HepG2 (cell line): ENCODE data around the gene NDRG2. TPM values are rescaled to one million over a fixed set of nuclear protein-coding genes. Genes with fewer than 3 reads are reported as not detected.
A peak's percentile ranks its signal among the peaks of the same experiment; 100 is the strongest.

Experiments
- ATAC-seq: fragments of 200-7000 bp; cut with Tn5 transposase; 3 replicates; pipeline ENCODE4 v1.9.1; 2020; ENCODE audit warnings: mild to moderate bottlenecking, moderate library complexity
- BruUV-seq: library from RNA; stranded (reverse); fragments of 400-500 nt; replicated peaks from 2 replicates; lab custom pipeline; 2021; lab: Mats Ljungman, UMichigan
- CTCF ChIA-PET: fragments of 300-600 bp; formaldehyde crosslinking; extraction: SDS; loops from one replicate; lab custom pipeline; 2021; ENCODE audit warnings: low total read pairs, inconsistent platforms, low intra/inter-chr PET ratio; lab: Yijun Ruan, JAX
- POLR2A ChIA-PET: fragments of 350-600 bp; sonication (Branson Sonifier 250); formaldehyde crosslinking; loops from one replicate; lab custom pipeline; 2020; ENCODE audit warnings: antibody characterized with exemption, inconsistent platforms; lab: Yijun Ruan, JAX
- DNase-seq: peaks from one replicate; pipeline ENCODE4 v3.0.0-alpha.2; 2015; ENCODE audit warnings: low spot score
- FAIRE-seq: peaks from 3 replicates; lab custom pipeline; 2011; peaks lifted over from hg19 to GRCh38; lab: Jason Lieb, UNC
- H2AFZ ChIP-seq: one replicate; pipeline ENCODE4 v1.6.1; 2011; ENCODE audit warnings: low read length, inconsistent platforms
- H3K27ac ChIP-seq: fragments of 300-600 bp; 3 replicates; pipeline ENCODE4 v1.8.0; 2011; ENCODE audit warnings: mixed run types, mild to moderate bottlenecking, mixed read lengths, low read length, inconsistent platforms; ENCODE audit not compliant: insufficient read depth; ENCODE audit errors: extremely low read length
- H3K27me3 ChIP-seq, 2 experiments: fragments of 200-600 bp in 1 of 2; 2 replicates in 1 of 2; 3 replicates in 1 of 2; pipeline versions ENCODE4 v1.6.0 to v1.8.0; 2011; ENCODE audit warnings: low read length in 2 of 2, mild to moderate bottlenecking in 2 of 2, moderate library complexity in 2 of 2, inconsistent platforms in 1 of 2; ENCODE audit not compliant: insufficient read depth in 2 of 2, control insufficient read depth in 1 of 2
- H3K36me3 ChIP-seq, 2 experiments: fragments of 200-600 bp in 1 of 2; replicated peaks in 1 of 2; 2 replicates in 1 of 2; 3 replicates in 1 of 2; pipeline versions ENCODE4 v1.5.1 to v1.8.0; 2011; ENCODE audit warnings: low read length in 2 of 2, inconsistent platforms in 1 of 2; ENCODE audit not compliant: insufficient read depth in 2 of 2, control insufficient read depth in 1 of 2
- H3K4me1 ChIP-seq: 2 replicates; pipeline ENCODE4 v1.5.1; 2012; ENCODE audit warnings: low read length, inconsistent platforms; ENCODE audit not compliant: insufficient read depth
- H3K4me2 ChIP-seq: 2 replicates; pipeline ENCODE4 v1.6.0; 2011; ENCODE audit warnings: low read depth, low read length, inconsistent platforms
- H3K4me3 ChIP-seq, 3 experiments: fragments of 200-600 bp in 1 of 3; sonication (generic), shearing (Covaris generic) in 1 of 3; replicated peaks in 1 of 3; 2 replicates each; pipeline ENCODE4 v1.5.1; 2011 to 2016; ENCODE audit warnings: low read length in 3 of 3, inconsistent platforms in 2 of 3, low read depth in 2 of 3, mild to moderate bottlenecking in 2 of 3, control low read depth in 1 of 3, mixed read lengths in 1 of 3; ENCODE audit not compliant: insufficient read depth in 1 of 3
- H3K79me2 ChIP-seq: one replicate; pipeline ENCODE4 v1.6.1; 2011; ENCODE audit warnings: low read length, inconsistent platforms; ENCODE audit not compliant: insufficient read depth
- H3K9ac ChIP-seq: 2 replicates; pipeline ENCODE4 v1.6.0; 2011; ENCODE audit warnings: mild to moderate bottlenecking, low read depth, low read length, inconsistent platforms; ENCODE audit not compliant: insufficient read depth
- H3K9me3 ChIP-seq: 2 replicates; pipeline ENCODE4 v1.5.1; 2012; ENCODE audit warnings: mild to moderate bottlenecking, low read length
- H4K20me1 ChIP-seq: 2 replicates; pipeline ENCODE4 v1.6.0; 2011; ENCODE audit warnings: inconsistent platforms, mild to moderate bottlenecking, low read length, moderate library complexity; ENCODE audit not compliant: insufficient read depth
- ARNT2 ChIP-seq: sonication (generic); formaldehyde crosslinking; IDR thresholded peaks from 2 replicates; pipeline ENCODE4 v1.8.0; 2022; ENCODE audit warnings: mild to moderate bottlenecking, low read depth, missing genetic modification reagents, moderate library complexity
- ELF4 ChIP-seq: sonication (generic); formaldehyde crosslinking; IDR thresholded peaks from 2 replicates; pipeline ENCODE4 v1.5.0; 2020; ENCODE audit warnings: missing genetic modification reagents, mild to moderate bottlenecking, moderate library complexity, borderline replicate concordance
- ESRRA ChIP-seq: sonication (generic); formaldehyde crosslinking; IDR thresholded peaks from 2 replicates; pipeline ENCODE4 v1.5.1; 2020; ENCODE audit warnings: mild to moderate bottlenecking, low read depth, missing genetic modification reagents
- ISL2 ChIP-seq: sonication (generic); formaldehyde crosslinking; IDR thresholded peaks from 2 replicates; pipeline ENCODE4 v1.5.0; 2020; ENCODE audit warnings: missing genetic modification reagents
- NFKBIZ ChIP-seq: IDR thresholded peaks from 2 replicates; pipeline ENCODE4 v1.6.1; 2018; ENCODE audit warnings: missing genetic modification reagents, missing compliant biosample characterization
- SATB2 ChIP-seq: sonication (generic); formaldehyde crosslinking; IDR thresholded peaks from 2 replicates; pipeline ENCODE4 v1.5.0; 2020; ENCODE audit warnings: missing genetic modification reagents
- SOX13 ChIP-seq, 3 experiments: fragments of 450-650 bp in 1 of 3; sonication (generic) in 1 of 3; formaldehyde crosslinking in 1 of 3; IDR thresholded peaks in 2 of 3; conservative IDR thresholded peaks in 1 of 3; 2 replicates each; pipeline versions ENCODE4 v1.5.0 to v1.6.1; 2016 to 2020; ENCODE audit warnings: antibody characterized with exemption in 1 of 3, mild to moderate bottlenecking in 1 of 3, missing compliant biosample characterization in 1 of 3, missing genetic modification reagents in 1 of 3, moderate library complexity in 1 of 3
- ZKSCAN5 ChIP-seq: sonication (generic); formaldehyde crosslinking; IDR thresholded peaks from 2 replicates; pipeline ENCODE4 v1.5.1; 2020; ENCODE audit warnings: mild to moderate bottlenecking, missing genetic modification reagents
- ZNF224 ChIP-seq: sonication (generic); formaldehyde crosslinking; IDR thresholded peaks from 2 replicates; pipeline ENCODE4 v1.5.0; 2020; ENCODE audit warnings: mild to moderate bottlenecking, missing genetic modification reagents
- ZNF550 ChIP-seq: sonication (generic); formaldehyde crosslinking; IDR thresholded peaks from 2 replicates; pipeline ENCODE4 v1.4.0; 2020; ENCODE audit warnings: mild to moderate bottlenecking, missing genetic modification reagents, borderline replicate concordance
- ZNF746 ChIP-seq: sonication (generic); formaldehyde crosslinking; IDR thresholded peaks from 2 replicates; pipeline ENCODE4 v1.8.0; 2022; ENCODE audit warnings: mild to moderate bottlenecking, missing genetic modification reagents
- WGBS: methylation state at CpG from one replicate; pipeline ENCODE4 v1.1.6; 2017; ENCODE audit warnings: low lambda C conversion rate; 5-methylcytosine and 5-hydroxymethylcytosine counted together
- in situ Hi-C: cut with HindIII; loops from 2 replicates; pipeline ENCODE4 v1.10.0; 2017; ENCODE audit warnings: low pct_unique_long_range_greater_than_20kb; ENCODE audit not compliant: extremely low pct_ligation_motif_present
- intact Hi-C: fragments of 100-400 bp; cut with micrococcal nuclease; formaldehyde crosslinking; loops from one replicate; pipeline ENCODE4 v1.10.0; 2022; ENCODE audit not compliant: unreplicated experiment
- polyA plus RNA-seq, 8 experiments: library from polyadenylated mRNA; depleted of rRNA in 3 of 8; stranded (reverse) in 7 of 8; unstranded in 1 of 8; fragments of >200 nt; fragmentation: Illumina TruSeq in 4 of 8; extraction: Trizol in 4 of 8; gene quantifications; 2 replicates each; pipeline versions ENCODE4 v1.2.1 to v1.2.3, GENCODE V29; 2011 to 2016; ENCODE audit warnings: low read depth in 4 of 8, missing spikeins in 1 of 8, mixed read lengths in 1 of 8; ENCODE audit not compliant: insufficient read depth in 1 of 8
- total RNA-seq, 5 experiments: library from RNA; depleted of rRNA; stranded (reverse); fragments of >200 nt; fragmentation: Illumina TruSeq; extraction: Trizol; gene quantifications; 2 replicates each; pipeline ENCODE4 v1.2.3, GENCODE V29; 2016; ENCODE audit warnings: low read depth in 1 of 5
- TF ChIP-seq, protein P1 (sequence below): sonication (generic); formaldehyde crosslinking; IDR thresholded peaks from 2 replicates; pipeline ENCODE4 v1.4.0; 2020; ENCODE audit warnings: mild to moderate bottlenecking, missing genetic modification reagents
- TF ChIP-seq, protein P2 (sequence below): IDR thresholded peaks from 2 replicates; pipeline ENCODE4 v1.6.1; 2018; ENCODE audit warnings: missing genetic modification reagents
- TF ChIP-seq, protein P3 (sequence below): IDR thresholded peaks from 2 replicates; pipeline ENCODE4 v1.6.1; 2016; ENCODE audit warnings: low read depth
- TF ChIP-seq, protein P4 (sequence below): sonication (generic); formaldehyde crosslinking; IDR thresholded peaks from 2 replicates; pipeline ENCODE4 v1.4.0; 2020; ENCODE audit warnings: missing genetic modification reagents

NDRG2 gene
- total and polyA plus RNA-seq, 2 of the 13 experiments (the other 11 are each of a cell fraction or from before 2014, with no cell fraction given): 27.2 to 189 TPM

DNA sequence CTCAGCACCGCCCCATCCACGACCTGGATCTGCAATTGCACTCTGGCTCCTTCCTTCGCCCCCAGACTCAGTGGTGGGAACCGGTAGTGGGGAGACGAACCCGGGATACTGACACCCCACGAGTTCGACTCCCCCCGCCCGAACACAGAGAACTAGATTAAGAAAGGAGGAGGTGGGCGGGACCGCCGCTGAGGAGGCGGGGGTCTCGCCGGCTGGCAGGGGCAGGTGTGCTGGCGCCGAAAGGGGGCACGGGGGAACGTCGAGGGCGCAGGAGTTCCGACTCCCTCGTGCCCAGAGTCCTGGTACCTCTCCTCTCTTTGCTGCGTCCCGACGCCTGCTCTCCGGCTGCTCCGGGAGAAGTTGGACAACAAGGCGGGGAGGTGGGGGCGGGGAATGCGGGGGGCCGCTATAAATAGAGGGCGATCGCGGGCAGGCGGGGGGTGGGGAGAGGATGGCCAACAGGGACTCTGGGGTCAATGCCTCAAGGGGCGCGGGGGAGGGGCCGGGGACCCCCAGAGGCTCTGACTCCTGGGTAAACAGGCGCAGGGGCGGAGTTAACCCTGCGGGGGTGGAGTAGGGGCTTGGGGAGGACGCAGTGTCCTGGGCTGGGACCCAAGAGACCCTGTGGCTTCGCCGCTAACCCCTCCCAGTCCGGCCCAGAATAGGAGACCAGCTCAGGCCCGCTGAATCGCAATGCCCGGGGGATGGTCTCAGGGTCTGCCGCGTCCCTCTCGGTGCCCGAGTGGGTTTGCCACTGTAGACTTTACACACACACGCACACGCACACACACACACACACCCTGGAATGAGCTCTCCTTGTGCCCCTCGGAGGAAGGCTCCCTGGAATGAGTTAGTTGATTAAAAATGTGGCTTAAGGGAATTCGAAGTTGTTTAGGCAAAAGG lies 761 bp upstream of the NDRG2 start (continued):
- no peak for TF ChIP-seq ARNT2 (CRISPR knock-in tag)
- no peak for TF ChIP-seq ZNF550 (CRISPR knock-in tag)

DNA sequence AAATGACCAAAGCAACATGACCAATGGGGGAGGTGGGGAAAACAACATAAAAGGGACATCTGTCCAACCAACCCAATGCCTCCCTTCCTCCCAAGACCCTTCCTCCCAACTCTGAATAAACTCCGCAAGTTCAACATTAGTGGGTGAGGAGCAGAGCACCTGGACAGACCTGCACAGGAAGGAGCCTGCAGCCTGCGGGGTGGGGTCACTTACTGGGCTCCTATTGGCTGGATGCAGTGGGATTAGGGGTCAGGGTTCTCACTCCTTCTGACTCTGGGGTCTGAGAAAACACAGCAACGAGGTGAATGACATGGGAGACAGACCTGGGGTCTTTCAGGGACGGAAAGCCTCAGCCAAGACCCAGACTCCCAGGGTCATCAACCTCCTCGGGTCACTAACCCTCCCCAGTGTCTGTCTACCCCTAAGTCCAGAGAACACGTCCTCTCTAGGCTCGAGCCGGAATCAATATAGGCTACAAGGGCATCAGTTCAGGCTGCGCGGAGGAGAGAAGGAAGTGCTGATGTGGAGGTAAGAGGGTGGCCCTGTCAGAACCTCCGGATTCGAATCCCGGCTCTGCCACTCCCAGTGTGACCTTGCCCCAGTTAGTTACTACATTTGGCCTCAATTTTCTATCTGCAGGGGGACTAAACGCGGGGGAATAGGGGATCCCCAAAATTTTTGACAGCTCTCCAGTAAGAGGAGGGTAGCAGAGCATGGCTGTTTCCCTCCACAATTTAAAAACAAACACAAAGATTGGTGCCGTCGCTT lies 860 bp downstream of the NDRG2 start:
- ATAC-seq: peak; percentile 73
- no peaks in the 10 kb centered on the region; a peak in 1 of 5 replicates for H3K27me3 ChIP-seq
- H3K4me2 ChIP-seq: peak overlapping the region; percentile 92
- H3K4me3 ChIP-seq: peak overlapping the region; percentile 65 to 96 (median 94)
- ChIA-PET POLR2A (interaction anchor here (0.7 to 3.0 kb wide), 14 partner anchors 9 to 80 kb away, joined by 3 to 26 read pairs (median 4); partner anchors contain the start of gene ARHGEF40), CTCF (interaction anchor here (0.9 kb wide), 1 partner anchor 16 kb away, joined by 4 read pairs; no protein-coding TSS in a partner anchor)
- H3K36me3 ChIP-seq: peaks cover 22 to 29% of the 10 kb centered on the region in 2 experiments
- 10% methylated on average over 17 of the region's 17 CpGs for WGBS
- in situ Hi-C loops: no loop called here
- H3K9ac ChIP-seq: peak overlapping the region; percentile 96
- no peaks in the 10 kb centered on the region for H4K20me1 ChIP-seq
- H3K4me1 ChIP-seq: peaks cover 57% of the 10 kb centered on the region
- peaks cover 13% of the 10 kb centered on the region for H3K79me2 ChIP-seq
- FAIRE-seq: peak; percentile 81
- no peak overlapping the region for H2AFZ ChIP-seq
- intact Hi-C loops: no loop called here
- peak overlapping the region; percentile 83 for H3K27ac ChIP-seq
- no TSS peak for BruUV-seq
- H3K9me3 ChIP-seq: no peaks in the 10 kb centered on the region
- DNase-seq: peak; percentile 59
- TF ChIP-seq, protein P1, sequence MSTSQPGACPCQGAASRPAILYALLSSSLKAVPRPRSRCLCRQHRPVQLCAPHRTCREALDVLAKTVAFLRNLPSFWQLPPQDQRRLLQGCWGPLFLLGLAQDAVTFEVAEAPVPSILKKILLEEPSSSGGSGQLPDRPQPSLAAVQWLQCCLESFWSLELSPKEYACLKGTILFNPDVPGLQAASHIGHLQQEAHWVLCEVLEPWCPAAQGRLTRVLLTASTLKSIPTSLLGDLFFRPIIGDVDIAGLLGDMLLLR: no peak
- TF ChIP-seq, protein P2, sequence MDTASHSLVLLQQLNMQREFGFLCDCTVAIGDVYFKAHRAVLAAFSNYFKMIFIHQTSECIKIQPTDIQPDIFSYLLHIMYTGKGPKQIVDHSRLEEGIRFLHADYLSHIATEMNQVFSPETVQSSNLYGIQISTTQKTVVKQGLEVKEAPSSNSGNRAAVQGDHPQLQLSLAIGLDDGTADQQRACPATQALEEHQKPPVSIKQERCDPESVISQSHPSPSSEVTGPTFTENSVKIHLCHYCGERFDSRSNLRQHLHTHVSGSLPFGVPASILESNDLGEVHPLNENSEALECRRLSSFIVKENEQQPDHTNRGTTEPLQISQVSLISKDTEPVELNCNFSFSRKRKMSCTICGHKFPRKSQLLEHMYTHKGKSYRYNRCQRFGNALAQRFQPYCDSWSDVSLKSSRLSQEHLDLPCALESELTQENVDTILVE (CRISPR knock-in tag): no peak
- no peak for TF ChIP-seq ELF4 (CRISPR knock-in tag)
- 0 out of 2 replicates have a peak, but pooled peaks have one; percentile 37 for TF ChIP-seq ZNF746 (CRISPR knock-in tag)
- peak; percentile 87; the same call in 1 of the 2 replicates for TF ChIP-seq ZKSCAN5 (CRISPR knock-in tag)
- TF ChIP-seq, protein P3, sequence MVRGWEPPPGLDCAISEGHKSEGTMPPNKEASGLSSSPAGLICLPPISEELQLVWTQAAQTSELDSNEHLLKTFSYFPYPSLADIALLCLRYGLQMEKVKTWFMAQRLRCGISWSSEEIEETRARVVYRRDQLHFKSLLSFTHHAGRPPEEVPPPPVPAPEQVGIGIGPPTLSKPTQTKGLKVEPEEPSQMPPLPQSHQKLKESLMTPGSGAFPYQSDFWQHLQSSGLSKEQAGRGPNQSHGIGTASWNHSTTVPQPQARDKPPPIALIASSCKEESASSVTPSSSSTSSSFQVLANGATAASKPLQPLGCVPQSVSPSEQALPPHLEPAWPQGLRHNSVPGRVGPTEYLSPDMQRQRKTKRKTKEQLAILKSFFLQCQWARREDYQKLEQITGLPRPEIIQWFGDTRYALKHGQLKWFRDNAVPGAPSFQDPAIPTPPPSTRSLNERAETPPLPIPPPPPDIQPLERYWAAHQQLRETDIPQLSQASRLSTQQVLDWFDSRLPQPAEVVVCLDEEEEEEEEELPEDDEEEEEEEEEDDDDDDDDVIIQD (CRISPR knock-in tag): no peak
- TF ChIP-seq ESRRA: peak; percentile 90; the same call in 1 of the 2 replicates
- 0 out of 2 replicates have a peak, but pooled peaks have one; percentile 66 for TF ChIP-seq ZNF224 (CRISPR knock-in tag)
- TF ChIP-seq, protein P4, sequence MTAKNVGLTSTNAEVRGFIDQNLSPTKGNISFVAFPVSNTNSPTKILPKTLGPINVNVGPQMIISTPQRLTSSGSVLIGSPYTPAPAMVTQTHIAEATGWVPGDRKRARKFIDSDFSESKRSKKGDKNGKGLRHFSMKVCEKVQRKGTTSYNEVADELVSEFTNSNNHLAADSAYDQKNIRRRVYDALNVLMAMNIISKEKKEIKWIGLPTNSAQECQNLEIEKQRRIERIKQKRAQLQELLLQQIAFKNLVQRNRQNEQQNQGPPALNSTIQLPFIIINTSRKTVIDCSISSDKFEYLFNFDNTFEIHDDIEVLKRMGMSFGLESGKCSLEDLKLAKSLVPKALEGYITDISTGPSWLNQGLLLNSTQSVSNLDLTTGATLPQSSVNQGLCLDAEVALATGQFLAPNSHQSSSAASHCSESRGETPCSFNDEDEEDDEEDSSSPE (CRISPR knock-in tag): no peak
- no peak for TF ChIP-seq SATB2 (CRISPR knock-in tag)
- no peak for TF ChIP-seq ISL2 (CRISPR knock-in tag)
- no peak for TF ChIP-seq SOX13 (IDR thresholded peaks at IDR 0.05)
- no peak for TF ChIP-seq SOX13 (CRISPR knock-in tag; conservative IDR thresholded peaks at IDR 0.05 in 1 of 2, IDR thresholded peaks at IDR 0.05 in 1 of 2)
- no peak for TF ChIP-seq NFKBIZ
